ENCODE measurements around the gene LCOR. TPM values are rescaled to one million over a fixed set of nuclear protein-coding genes. Genes with fewer than 3 reads are reported as not detected.

The LCOR gene
- total RNA-seq, 1 experiment from 2014 or later = 42.1 TPM

DNA sequence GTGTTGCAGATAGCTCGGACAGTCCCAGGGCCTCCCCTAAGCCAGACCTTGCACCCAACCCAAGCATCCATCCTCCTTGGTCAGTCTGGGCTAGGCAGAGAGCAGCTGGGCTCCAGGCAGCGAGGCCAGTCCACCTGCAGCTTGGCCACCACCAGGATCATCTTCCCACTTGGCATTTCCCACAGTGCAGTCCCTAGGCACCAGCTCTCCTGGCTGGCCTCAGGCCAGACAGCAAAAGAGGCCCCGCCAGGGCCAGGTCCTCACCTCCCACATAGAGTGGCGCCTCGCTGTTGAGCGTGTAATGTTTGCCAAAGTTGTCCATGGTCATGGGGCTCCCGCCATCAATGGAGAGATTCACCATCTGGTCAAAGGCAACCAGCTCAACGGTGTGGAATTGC, 171.7 kb downstream of the LCOR start:
- WGBS (ENCODE audit: extremely low coverage, insufficient read length, low lambda C conversion rate) = no CpG with 5 or more reads among the region's 8 CpGs
- TF ChIP-seq, protein P1, sequence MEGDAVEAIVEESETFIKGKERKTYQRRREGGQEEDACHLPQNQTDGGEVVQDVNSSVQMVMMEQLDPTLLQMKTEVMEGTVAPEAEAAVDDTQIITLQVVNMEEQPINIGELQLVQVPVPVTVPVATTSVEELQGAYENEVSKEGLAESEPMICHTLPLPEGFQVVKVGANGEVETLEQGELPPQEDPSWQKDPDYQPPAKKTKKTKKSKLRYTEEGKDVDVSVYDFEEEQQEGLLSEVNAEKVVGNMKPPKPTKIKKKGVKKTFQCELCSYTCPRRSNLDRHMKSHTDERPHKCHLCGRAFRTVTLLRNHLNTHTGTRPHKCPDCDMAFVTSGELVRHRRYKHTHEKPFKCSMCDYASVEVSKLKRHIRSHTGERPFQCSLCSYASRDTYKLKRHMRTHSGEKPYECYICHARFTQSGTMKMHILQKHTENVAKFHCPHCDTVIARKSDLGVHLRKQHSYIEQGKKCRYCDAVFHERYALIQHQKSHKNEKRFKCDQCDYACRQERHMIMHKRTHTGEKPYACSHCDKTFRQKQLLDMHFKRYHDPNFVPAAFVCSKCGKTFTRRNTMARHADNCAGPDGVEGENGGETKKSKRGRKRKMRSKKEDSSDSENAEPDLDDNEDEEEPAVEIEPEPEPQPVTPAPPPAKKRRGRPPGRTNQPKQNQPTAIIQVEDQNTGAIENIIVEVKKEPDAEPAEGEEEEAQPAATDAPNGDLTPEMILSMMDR (conservative IDR thresholded peaks at IDR 0.05) = no peak
- Histone ChIP-seq H2AFZ (ENCODE audit: low read length) (no peak overlapping the region), H4K91ac (ENCODE audit: insufficient read length, low read depth, low read length) (no peak overlapping the region), H2BK12ac (ENCODE audit: insufficient read length, low read depth, low read length) (no peak overlapping the region), H4K20me1 (ENCODE audit: control insufficient read depth, insufficient read depth, insufficient read length) (no peaks in the 10 kb centered on the region), H3K4me1 (ENCODE audit: insufficient read depth, low read length) (no peaks in the 10 kb centered on the region), H3K27ac (ENCODE audit: insufficient read length, low read depth, low read length) (no peak overlapping the region), H3K27me3 (ENCODE audit: insufficient read depth, low read length) (no peaks in the 10 kb centered on the region), H4K8ac (replicated peaks; ENCODE audit: insufficient read length, low read depth, low read length) (no peak overlapping the region), H3K79me2 (ENCODE audit: insufficient read depth, low read length) (no peaks in the 10 kb centered on the region), H4K5ac (ENCODE audit: insufficient read length, low read depth, low read length) (no peak overlapping the region), H3K79me1 (ENCODE audit: insufficient read depth, low read depth, low read length, poor library complexity, severe bottlenecking) (no peaks in the 10 kb centered on the region), H3K23me2 (ENCODE audit: insufficient read length, low read depth, low read length, poor library complexity, severe bottlenecking) (no peaks in the 10 kb centered on the region), H2BK120ac (ENCODE audit: low read depth, low read length, poor library complexity, severe bottlenecking) (no peak overlapping the region), H3K23ac (ENCODE audit: insufficient read length, low read depth, low read length) (no peak overlapping the region), H3K9me3 (ENCODE audit: control insufficient read depth, low read depth, low read length) (no peaks in the 10 kb centered on the region), H2BK20ac (ENCODE audit: low read depth, low read length, poor library complexity, severe bottlenecking) (no peak overlapping the region), H3K56ac (ENCODE audit: insufficient read length, low read depth, low read length) (no peak overlapping the region), H3K9ac (ENCODE audit: extremely low read depth, insufficient read length, low read length) (no peak overlapping the region), H3K18ac (ENCODE audit: insufficient read length, low read depth, low read length) (no peak overlapping the region), H2BK15ac (ENCODE audit: low read depth, low read length) (no peak overlapping the region), H3T11ph (ENCODE audit: low read length) (no peak overlapping the region), H2AK5ac (ENCODE audit: insufficient read length, low read length) (no peak overlapping the region), H3K14ac (ENCODE audit: insufficient read depth, low read length) (no peak overlapping the region), H2BK5ac (ENCODE audit: insufficient read length, low read length) (no peak overlapping the region), H3K4ac (ENCODE audit: low read depth, low read length) (no peak overlapping the region), H3K4me2 (ENCODE audit: insufficient read depth, insufficient read length, low read length) (no peak overlapping the region)
- DNase-seq = no peak
- Mint-ChIP-seq H3K9me3 (peaks cover 14 to 15% of the 10 kb centered on the region in 2 experiments), H3K4me1 (peaks cover 6 to 7% of the 10 kb centered on the region in 2 experiments), H3K27me3 (ENCODE audit: low read depth) (no peaks in the 10 kb centered on the region), H3K4me3 (no peak overlapping the region; a peak in 1 of 5 replicates), H3K27ac (no peak overlapping the region), H3K36me3 (ENCODE audit: insufficient read depth in 1 of 3, low read depth in 3 of 3) (peaks cover 2 to 16% (median 12%) of the 10 kb centered on the region in 3 experiments)

Measured in H9 (cell line).